NCI-H526 treated with DMSO at 0.1 percent for 48 hours (cell line): Measurements from ENCODE around the gene GRK2.
"Not testable (repeated sequence)": the region's sequence is repeated elsewhere in the genome, so short reads cannot be mapped to it uniquely, and the experiment has no call there.

Experiments used
- DNase-seq: peaks from one replicate; lab custom pipeline; 2025; lab: John Stamatoyannopoulos, UW

GRK2 gene

DNA sequence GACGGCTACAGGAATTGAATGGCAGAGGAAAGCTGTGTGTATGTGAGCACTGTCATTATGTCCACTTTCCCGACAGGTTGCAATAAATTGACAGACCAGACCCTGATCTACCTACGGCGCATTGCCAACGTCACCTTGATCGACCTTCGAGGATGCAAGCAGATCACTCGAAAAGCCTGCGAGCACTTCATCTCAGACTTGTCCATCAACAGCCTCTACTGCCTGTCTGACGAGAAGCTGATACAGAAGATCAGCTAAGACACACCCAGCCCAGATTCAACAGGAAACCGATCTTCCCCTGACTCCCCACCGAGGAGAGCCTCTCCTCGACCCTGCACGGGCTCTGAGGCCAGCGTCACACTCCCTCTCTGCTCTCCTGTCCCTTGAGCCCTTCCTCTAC lies 11.5 kb upstream of the GRK2 start:
- no peak for DNase-seq

DNA sequence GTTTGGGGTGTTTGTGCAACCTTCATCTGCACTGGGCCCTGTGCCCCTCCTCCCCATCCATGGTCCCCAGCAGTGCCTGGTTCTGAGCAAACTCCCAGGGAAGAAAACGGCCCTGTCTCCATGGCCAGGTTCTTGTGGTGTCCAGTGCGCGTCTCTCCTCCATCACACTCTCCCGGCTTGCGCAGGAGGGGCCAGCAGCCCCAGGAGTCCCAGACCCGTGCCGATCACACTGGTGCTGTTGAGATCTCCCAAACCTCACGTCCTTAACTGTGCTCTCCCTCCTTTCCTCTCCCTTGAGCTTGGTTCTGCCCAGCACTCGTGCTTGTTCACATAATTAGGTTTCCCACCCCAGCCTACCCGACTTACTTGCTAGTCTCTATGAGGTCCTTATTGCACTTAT lies 10.9 kb upstream of the GRK2 start:
- no peak for DNase-seq

DNA sequence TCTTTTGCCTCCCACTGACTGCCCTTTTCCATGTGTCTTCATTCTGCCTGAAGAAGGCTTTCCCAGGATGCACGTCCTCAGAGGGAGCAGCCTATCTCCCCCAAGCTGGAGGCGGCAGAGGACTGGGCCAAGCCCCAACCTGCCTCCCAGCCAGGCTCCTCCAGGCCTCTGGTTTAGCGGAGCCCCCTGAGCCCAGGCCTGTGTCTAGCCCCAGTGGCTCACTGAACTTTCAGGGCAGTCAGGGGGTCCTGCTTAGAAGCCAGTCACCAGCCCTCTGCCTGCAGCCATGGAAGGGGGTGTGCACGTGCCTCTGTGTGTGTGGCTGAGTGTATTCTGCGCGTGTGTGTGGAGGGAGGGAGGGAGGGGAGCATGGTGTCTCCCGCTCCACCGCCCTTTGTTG lies 10.4 kb upstream of the GRK2 start:
- DNase-seq = no peak

DNA sequence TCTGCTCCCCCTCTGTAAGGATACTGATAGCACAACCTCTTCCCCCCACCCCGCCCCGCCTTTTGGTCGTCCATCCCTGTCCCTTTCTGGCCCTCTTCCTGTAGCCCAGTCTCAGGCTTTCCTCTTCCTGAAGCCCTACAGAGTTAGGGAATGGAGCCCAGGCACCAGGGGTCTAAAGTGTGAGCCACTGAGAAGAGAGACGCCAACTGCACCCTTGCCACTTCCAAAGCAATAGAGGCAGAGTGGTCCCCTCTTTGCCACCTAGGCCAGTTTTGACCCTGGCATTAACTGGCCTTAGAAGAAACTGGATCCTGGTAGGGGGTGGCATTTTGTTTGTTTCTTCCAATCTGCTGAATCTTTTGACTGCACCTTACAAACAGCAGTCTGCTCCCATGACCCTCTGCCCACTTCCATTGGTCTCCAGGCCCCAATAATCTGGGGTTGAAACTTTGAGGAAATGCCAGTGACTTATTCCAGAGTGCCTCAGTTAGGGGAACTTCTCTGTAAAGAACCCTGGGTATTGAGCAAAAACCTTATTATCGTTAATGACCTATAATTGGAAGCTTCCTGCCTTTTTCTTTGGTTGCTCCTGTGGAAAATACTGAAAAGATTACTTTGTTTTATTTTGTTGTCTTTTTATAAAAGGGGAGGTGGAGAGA lies 9.7 kb upstream of the GRK2 start:
- no peak for DNase-seq

DNA sequence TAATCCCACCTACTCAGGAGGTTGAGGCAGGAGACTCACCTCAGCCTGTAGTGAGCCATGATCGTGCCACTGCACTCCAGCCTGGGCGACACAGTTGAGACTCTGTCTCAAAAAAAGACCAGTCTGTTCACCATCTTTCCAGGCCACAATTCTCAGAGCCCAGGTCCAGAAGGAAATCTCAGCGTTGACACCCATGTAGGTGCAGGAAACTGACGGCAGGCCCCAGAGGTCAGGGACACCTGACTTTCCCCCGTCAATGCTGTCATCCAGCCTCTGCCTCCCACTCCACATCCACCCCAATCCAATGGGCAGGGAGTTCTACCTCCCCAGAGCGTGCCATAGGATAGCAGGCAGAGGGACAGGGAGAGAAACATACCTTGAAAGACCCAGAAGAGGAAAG lies 5.9 kb upstream of the GRK2 start:
- no peak for DNase-seq

DNA sequence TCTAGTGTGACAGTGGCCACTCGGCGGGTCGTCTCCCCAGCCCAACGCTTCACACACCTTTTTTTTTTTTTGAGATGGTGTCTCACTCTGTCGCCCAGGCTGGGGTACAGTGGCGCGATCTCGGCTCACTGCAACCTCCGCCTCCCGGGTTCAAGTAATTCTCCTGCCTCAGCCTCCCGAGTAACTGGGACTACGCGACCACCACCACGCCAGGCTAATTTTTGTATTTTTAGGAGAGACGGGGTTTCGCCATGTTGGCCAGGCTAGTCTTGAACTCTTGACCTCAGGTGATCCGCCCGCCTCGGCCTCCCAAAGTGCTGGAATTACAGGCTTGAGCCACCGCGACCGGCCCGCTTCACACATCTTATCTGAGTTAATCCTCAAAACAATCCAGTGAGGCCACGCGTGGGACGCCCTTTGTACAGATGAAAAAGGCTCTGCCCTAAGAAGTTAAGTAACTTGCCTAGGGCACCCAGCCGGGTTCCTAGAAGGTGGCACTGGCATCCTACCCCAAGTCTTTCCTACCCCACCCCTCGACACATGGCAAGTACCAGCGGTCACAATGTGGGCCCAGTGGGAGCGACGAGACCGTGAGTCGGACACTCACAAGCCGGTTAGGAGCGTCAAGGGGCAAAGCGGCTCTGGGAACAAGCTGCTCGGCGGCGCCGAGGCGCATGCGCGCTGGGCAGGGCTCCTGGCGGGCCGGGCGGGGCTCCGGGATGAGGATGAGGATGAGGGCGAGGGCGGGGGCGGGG lies 5.2 kb upstream of the GRK2 start:
- DNase-seq = not testable (repeated sequence)

DNA sequence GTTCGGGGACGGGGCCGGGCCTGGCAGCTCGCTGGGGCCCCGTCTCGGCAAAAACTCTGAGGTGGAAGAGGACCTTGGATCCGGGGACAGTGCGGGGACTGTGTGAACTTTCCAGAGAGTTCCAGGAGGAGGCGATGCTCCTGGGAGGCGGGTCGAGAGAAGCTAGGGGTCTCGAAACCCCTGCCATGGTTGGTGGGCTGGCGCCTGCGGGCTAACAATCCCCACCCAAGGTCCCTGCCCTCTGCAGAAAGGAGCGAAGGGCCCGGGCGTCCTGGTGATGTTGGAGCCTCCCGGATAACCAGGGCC lies 4.7 kb upstream of the GRK2 start:
- no peak for DNase-seq

DNA sequence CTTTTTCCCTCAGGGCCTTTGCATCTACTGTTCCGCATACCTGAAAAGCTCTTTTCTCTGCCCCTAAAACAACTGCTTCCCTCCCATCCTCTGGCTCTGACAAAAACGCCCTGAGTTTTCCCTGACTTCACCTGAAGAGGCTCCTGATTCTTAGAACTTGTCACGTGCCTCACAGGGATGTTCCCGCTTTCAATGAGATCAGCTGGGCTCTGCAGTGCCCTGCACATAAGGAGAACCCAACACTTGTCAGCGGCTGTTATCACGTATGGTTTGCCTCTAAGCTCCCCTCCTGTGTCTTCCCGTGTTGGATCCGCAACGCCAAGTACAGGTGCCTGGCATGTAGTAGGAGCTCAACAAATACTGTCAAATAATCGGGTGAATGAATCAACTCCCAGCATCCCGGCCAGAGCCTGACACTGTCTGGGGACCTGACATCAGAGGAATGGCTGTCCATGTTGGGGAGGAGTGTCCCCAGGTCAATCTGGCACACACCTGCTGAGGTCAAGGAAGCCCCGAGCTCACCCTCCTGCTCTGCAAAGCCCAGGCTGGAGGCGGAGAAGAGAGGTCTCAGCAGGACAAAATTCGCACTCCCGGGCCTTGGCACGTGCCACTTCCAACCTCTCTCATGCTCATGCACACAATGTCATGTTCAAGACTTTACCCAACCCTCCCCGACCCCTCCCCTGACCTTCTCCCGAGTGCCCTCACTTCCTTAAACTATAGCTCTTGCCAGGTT lies 4.2 kb upstream of the GRK2 start:
- peak; percentile 12 for DNase-seq

DNA sequence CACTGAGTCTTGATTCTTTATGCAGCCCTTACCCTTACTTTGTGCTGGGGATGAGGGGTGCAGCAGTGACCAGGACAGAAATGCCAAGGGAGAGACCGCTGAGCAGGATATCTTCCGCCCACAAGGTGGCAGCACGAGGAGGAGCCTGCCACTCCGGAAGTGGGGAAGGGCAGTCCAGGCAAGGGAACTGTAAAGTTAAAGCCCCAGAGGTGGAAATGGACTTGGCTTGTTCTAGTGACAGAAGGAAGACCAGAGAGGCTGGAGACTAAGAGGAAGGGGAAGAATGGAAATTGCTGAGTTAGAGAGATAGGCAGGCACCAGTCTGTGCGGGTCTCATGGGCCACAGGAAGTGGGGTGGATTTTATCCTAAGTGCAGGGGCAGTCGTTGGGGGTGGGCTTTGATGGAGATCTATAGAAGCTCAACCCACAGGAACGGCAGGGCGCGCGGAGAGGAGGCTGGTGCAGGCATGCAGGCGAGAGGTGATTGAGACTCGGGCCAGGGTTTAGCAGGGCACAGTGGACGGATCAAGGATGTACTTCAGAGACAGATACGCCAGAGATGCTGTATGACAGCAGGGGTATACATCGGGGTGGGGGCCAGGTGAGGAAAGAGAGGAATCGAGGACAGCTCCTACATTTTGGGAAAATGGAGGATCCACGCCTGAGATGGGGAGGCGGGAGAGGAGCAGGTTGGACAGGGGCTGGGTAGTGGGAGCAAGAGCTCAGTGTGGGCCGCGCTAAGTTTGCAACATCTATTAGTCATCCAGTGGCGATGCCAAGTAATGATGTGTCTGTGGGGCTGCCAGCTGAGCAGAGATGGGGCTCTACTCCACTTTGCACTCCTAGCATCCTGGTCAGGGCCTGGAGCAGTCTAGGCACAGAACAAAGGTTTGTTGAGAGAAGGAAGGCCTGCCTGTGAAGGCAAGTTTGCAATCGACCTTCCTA lies 3.3 kb upstream of the GRK2 start:
- DNase-seq = peak; percentile 60

DNA sequence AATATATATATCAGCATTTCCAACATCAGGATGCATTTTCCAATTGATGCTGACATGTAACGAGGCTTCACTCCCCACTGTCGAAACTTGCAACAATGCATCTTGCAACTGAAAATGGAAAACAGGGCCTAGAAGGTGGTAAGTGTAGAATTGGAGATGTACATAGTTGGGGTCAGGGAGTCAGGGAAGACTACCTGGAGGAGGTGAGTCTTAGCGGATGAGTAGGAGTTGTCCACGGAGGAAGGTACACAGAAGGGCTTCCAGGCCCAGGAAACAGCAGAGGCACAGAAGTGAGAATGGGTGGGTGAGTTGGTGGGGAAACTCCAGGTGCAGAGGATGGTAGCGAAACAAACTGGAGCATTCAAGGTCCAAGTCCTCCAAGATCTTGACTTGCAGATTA lies 2.0 kb upstream of the GRK2 start:
- DNase-seq = no peak

DNA sequence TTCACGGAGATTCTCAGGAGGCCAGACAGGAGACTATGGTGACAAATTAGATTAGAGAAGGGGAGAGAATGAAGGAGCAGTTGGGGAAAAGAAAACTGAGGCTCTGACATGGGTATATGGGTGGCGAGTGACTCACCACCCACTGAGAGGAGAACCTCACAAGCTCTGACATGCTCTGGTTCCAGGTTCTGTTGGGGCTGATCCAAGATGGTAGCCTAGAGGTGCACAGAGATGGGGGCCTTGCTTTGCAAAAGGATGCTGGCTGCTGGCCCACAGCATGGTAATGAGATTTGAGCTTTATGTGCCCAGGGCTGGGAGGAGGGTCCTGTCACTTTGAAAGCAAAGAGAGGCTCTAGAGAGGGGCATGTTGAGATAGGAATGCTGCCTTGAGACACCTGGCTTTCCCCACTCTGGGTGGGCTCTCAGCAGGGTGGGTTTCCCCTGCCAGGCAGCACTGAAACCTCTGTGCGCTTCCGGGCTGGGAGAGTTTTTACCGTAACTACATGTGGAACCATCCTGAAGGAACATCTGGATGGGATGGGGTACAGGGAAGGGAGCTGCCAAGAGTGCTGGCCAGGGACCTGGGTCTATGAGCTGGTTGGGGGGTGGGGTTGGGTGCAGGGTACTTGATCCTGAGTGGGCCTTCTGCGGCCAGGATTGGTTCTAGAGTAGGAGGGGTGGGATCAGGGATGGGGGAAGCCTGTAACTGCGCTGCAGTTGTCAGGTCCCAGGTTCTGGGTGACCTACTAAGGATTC lies 1.2 kb upstream of the GRK2 start:
- DNase-seq = no peak

DNA sequence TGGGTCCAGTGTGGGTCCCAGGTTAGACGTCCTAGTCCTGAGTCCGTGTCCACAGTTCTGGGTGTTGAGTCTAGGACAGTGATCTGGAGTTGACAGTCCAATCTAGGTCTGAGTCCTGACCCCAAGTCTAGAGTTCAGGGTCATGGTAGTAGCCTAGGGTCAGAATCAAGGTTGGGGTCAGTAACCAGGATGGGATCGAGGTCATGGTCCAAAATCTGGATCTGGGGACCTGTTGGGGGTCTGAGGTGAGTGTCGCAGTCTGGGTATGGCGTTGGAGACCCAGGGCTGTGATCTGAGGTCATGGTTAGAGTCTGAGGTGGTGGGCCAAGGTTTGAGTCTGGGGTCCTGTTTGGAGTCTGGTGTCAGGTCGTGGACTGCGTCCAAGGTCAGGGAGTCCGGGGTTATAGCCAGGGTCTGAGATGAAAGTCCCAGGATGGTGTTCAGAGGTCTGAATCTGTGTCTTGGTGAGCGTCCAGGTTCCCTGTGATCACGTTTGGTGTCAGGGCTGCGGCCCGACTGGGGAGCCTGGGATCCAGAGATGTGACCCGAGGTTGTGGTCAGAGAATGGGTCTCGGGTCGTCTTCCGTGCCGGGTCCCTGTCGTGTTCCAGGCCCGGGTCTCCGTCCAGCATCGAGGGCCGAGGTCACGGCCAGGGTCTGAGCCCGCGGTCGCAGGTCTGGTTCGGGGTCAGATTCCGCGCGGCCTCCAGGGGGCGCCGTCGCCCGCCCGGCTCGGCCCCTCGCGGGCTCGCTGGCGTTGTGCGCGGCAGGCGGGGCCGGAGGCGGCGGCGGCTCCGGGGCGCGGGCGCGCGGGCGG lies 432 bp upstream of the GRK2 start:
- DNase-seq = peak; percentile 33

DNA sequence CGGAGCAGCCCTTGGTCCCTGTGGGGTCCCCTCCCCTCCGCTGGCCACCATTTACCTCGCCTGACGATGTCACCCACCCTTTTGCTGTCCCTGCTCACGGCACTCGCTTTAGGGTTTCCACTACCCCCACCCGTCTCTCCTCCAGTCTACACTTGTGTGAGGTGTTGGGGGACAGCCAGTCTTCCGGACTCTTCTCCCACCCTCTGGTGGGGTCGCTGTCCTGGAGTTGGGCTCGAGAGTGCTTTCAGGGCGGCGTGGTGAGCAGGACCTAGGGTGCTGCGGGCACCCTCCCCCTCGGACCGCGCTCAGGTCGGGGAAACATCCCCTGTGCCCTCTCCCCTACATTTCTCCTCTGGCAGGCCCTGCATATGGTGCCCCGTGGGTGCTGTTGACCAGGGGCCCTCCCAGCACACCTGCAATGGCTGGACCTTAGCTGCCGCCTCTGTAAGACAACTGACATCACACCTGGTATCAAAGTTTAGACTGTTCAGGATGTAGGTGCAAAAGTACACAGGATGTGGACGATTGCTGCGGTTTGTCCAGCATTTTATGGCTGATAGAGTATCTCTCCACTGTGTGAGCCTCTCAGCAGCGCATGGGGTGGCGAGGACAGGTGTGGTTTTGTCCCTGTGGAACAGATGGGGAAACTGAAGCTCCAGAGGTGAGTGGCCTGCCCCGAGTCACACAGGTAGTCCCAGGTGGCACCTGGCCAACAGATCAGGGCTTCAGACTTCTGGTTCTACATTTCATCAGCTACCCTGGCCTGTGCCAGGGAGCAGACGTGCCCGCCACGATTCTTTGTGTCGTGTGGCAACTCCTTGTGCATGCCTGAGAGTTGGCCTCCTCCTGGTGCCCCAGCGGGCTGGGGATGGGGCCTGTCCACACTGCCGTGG lies 1.2 kb downstream of the GRK2 start:
- no peak for DNase-seq

DNA sequence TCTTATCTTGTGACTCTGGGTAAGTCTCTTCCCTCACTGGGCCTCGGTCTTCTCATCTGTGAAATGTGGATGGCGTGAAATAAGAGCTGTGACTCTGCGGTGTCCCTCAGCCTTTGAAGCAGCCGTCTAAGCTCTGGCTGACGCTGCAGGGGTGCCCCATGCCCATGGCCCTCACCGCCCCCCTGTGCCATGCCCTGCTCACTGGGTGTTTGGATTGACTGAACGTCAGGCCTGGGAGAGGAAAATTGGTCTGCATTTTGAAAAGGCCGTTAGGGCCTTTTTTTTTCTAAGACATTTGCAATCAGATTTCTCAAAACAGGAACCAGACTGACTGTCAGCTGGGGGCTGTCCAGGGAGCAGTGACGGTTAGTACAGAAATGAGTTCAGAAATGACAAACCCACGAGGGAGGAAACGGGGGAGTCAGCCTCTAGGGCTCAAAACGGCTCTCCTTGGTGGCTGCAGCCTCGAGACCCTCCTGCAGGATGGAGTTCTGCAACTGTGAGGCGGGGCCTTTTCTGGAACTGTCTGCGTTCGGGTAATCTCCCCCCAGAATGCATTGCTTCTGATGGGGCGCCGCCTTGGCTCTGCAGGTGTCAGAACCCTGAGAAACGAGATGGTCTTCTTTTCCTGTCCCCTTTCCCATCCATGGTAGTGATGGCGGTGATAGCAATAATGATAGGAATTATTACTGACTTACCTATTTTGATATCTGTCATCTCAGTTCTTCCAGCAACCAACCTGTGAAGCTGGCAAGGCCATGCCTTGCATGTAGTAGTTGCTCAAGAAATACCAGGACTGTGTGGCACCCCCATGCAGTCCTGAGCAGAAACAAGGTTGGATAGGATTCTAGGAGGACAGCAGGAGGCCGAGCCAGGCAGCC lies 2.0 kb downstream of the GRK2 start:
- no peak for DNase-seq

DNA sequence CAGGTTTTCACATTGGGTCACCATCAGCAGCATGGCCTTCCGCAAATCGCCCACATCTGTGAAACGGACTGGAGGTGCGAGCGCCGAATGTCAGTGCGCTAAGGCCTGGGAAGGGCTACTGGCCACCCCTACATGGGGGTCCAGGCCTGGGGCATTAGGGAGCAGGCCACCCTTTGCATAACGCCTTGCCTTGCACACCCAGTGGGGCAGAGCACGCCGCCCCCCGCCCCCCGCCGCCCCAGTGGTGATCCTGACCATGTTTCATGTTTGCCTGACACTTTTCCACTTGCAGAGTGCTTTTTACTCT lies 2.6 kb downstream of the GRK2 start:
- DNase-seq = no peak

DNA sequence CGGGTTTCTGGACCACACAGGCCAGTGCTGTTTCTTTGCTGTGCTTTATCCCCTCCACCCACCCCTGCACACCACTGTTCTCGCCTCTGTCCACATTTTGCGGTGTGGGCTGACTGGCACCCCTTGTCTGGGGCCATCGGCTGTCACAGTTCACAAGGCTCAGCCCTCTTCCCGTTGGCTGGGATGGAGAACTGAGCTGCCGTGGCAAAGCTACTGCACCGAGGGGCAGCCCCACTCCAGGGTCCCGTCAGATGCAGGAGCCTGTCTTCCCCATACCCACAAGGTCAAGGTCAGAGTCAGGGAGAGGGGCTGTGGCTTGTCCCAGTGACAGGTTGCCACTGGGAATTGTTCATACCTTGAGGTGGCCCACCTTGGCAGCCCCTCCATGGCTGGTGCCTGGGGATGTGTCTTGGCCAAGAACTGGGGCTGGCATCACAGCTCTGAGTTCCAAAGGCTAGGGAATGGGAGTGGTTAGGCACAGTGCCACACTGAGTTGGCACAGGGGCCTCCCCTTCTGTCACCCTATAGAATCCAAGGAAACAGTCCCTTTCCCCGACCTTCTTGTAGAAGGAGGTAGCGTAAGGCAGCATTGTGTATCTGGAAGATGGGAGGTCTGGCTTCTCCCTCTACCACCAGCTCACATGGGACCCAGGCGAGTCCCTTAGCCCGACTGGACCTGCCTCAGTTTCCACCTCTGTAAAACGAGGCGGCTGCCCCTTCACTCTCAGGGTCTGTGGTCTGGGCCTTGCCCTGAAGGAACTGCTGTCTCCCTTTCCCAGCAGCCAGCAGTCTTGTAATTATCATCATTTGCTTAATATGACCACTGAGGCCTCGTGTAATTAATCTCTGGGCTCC lies 3.4 kb downstream of the GRK2 start:
- no peak for DNase-seq

DNA sequence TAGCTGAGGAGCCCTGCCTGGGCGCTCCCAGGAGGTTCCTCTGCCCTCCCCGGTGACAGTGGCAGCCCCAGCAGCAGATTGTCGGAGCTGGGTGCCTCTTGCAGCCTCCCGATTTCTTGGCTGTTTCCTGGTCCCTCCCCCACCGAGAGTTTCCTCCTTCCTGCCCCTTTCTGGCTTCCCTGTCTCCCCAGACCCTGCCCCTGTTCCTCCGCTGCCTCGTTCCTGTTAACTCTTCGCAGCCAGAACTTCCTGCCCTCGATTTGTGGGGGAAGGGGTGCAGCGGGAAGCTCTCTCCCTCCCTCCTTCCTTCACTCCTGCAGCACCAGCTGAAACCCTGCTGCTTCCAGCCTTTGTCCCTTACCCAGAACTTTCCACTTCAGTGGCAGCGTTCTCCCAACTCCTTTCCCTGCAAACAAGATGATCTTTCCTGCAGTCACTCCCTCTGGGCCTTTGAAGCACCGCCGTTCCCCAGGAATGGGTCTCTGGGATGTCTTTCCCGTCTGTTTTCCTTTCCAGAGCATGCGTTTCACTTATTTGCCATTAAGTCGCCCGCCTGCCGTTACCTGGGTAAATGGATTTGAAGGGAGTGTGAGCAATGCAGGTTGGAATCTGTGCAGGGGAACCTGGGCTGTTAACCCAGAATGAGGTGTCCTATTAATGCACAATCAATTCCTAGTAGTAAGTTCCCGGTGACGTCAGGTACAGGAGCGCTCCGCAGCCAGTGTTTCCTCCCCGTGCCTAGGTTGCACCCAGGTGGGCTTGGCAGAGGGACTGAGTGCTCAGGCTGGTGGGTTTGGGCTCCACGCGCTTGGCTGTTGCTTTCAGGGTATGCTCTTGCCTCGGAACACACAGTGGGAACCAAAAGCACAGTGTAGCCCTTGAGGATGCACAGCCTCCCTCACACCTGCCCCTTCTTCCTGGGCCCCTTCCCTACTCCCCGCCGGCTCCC lies 4.3 kb downstream of the GRK2 start:
- no peak for DNase-seq
